Mesenteric fat pad (tissue), 1 donor: ENCODE results near the gene TRAF7. TPM values are rescaled to one million over a fixed set of nuclear protein-coding genes. Genes with fewer than 3 reads are reported as not detected.

Experiments used
- DNase-seq: peaks from one replicate; pipeline ENCODE4 v3.0.0-alpha.2; 2020; ENCODE audit warnings: low spot score
- total RNA-seq: library from RNA; stranded (reverse); fragmentation: NEBNext Ultra II Directional; extraction: Animal tissue kit (Norgen Biotek cat#: 25700); gene quantifications from one replicate; pipeline ENCODE4 v1.2.1, GENCODE V29; 2021
- donor health status: DM: yes; HTN: yes; CAD: no.

The TRAF7 gene
- total RNA-seq, 1 donor from 2014 or later = 63.5 TPM

DNA sequence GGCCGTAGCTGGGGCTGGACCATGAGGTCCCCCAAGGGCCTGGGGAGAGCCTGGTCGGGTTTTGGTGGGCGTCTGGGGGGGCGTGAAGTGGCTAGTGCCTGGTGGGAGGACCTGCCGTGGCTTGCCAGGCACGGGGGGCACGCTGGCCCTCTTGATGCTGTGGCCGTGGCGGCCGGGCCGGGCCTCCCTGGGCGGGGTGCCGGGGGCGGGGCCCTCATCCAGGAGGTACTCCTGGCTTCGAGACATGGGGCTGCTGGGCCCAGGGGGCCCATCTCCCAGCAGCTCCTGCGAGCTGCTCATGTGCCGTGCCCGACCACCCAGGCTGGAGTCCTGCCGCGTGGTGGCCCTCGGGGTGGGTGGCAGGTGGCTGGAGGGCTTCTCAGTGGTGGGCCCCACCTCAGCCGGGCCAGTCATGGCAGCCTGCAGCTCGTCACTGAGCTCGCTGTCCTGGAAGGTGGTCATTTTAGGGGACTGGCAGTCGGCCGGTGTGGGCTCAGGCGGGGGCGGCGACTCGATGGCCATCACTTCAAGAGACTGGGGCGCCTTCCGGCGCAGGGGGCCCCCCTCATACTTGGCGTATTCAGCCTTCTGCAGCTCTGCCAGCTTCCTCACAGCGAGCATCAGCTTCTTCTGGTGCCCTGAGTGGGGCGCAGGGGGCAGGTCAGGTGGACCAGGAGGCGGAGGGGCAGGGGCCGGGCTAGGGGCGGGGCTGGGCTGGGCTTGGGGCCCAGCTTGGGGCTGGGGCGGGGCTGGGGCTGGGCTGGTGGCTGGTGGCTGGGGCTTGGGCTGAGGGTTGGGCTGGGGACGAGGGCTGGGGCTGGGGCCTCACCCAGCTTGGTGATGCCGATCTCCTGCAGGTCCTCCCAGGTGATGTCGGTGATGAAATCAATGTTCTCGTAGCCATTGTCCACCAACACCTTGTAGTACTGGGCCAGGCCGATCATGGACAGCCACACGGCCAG is 25.7 kb downstream of the TRAF7 start:
- DNase-seq = no peak

GRCh38 chr16:2181952-2182351 is 26.4 kb downstream of the TRAF7 start:
- DNase-seq = no peak

GRCh38 chr16:2183671-2184070 is 28.1 kb downstream of the TRAF7 start:
- no peak for DNase-seq

DNA sequence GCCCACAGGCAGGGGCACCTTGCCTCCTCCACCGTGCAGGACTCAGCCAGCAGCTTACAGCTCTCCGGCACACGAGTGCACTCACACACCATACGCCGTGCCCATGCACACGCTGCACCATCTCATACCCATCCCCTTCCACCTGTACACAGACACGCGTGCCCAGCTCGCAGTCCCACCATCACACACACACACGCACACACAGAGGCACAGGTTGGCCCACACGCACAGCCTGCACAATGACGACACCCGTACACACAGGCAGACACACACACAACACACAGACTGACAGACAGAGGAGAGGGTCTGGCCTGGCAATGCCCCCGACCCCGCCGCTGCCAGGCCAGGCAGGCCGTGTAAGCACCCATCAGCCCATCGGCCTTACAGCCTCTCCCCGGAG is 28.8 kb downstream of the TRAF7 start:
- no peak for DNase-seq

DNA sequence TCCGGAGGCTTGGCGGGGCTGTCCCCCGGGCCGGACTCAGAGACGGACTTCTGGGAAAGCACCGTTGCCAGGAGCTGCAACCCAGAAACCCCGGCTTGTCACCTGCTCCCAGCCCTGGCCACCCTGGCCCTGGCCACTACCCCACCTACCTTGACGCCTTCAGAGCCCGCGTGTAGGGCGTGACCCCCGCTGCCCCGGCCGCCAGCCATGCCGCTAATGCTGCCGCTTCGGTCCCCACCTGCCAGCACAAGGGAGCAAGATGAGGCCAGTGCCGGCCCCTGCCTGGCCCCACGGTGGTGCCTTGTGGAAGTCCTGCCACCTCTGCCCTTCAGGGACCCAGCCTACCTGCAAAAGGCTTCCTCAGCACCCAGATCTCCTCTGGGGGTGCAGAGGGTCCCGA is 29.4 kb downstream of the TRAF7 start:
- DNase-seq = no peak

DNA sequence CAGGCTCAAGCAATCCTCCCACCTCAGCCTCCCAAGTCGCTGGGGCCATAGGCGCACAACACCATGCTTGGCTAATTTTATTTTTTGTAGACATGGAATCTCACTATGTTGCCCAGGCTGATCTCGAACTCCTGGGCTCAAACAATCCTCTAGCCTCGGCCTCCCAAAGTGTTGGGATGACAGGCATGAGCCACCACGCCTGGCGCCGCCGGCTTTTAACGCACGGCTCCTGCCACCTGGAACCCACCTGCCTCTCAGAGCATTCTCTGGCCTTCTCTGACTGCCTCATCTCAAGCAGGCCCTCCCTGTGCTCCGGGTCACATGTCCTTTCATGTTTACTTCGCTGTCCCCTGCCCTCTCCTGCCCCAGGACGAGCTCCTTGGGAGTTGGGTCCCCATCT is 30.5 kb downstream of the TRAF7 start:
- DNase-seq = no peak

GRCh38 chr16:2186505-2186904 is 30.9 kb downstream of the TRAF7 start:
- DNase-seq = no peak

DNA sequence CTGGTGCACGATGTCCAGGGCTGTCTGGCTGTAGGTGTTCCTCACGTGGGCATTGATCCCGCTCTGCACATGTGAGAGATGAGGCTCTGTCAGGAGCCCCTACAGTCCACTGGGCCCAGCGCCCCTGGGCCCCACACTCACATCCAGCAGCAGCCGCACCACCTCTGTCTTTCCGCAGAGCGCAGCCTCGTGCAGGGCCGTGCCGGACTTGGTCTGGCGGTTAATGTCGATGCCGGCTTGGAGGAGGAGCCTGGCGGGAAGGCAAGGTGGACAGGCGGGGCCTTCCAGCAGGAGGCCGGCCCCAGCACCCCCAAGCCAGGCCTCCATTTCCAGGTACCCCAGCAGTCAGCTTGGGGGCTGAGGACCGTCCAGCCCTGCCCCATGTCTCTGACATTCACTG is 31.6 kb downstream of the TRAF7 start:
- DNase-seq = no peak

DNA sequence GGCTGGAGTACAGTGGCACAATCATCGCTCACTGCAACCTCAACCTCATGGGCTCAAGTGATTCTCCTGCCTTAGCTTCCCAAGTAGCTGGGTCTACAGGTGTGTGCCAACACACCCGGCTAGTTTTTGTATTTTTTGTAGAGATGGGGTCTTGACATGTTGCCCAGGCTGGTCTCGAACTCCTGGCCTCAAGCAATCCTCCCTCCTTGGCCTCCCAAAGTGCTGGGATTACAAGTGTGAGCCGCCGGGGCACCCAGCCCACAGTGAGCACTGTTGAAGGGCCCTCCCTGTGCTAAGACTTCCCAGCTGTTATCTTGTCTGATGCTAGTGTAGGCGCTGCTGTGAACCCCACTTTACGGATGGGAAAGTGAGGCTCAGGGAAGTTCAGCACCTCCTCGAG is 32.8 kb downstream of the TRAF7 start:
- DNase-seq = no peak

GRCh38 chr16:2189252-2189893 is 33.8 kb downstream of the TRAF7 start:
- DNase-seq = no peak

- DNase-seq = no peak
Measured at GRCh38 chr16:2190002-2190658, 34.5 kb downstream of the TRAF7 start.

- no peak for DNase-seq
Measured at GRCh38 chr16:2190659-2191445, 35.3 kb downstream of the TRAF7 start.

DNA sequence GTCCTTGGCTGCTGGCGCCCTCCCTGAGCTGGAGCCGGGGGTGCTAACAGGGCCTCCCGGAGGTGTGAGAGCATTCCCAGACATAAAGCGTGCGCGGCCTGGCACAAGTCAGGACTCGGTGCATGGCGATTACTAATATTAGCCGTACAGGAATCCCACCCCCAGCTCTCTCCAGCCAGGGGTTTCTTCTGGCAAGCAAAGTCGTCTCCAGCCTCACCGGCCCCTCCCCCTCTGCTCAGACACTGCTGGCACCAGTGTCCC is 35.8 kb downstream of the TRAF7 start:
- DNase-seq = no peak

- DNase-seq = no peak
Measured at GRCh38 chr16:2194166-2194834, 38.7 kb downstream of the TRAF7 start.

- no peak for DNase-seq
Measured at GRCh38 chr16:2194852-2195321, 39.3 kb downstream of the TRAF7 start.

DNA sequence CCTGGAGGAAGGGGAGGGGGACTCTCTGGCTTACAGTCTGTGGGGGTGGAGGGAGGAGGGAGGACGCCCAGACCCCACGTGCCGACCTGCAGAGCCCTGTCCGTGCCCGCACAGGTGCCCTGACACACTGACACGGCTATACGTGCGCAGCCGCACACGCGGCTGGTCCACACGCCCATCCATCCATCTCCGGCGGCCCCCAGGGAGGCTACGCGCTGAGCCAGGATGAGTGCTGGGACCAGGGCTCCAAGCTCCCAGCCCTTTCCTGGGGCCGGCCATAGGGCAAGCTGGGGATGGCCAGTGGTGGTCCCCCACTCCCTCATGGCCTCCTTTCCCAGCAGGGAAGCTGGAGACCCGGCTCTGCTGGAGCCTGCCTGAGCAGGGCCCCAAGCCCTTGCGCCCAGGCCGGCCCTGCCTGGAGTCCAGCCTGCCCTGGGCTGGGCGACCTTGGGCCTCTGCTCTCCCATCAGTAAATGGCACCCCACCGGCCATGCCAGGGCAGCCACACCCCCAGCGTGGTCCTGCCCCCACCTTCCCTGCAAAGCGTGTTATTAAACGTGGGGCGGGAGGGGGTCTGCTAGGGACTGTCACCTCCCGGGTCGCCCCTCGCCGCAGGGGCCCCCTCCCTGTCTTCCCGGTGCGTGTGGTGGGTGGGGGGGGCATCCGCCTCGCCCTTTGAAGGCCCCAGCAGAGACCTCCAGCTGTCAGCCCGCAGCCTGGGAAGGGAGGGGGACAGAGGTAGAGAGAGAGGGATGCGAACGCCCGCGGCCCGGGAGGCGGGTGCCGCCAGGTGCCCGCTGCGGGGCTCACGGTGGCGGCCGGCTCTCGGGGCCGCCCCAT is 40.0 kb downstream of the TRAF7 start:
- no peak for DNase-seq

DNA sequence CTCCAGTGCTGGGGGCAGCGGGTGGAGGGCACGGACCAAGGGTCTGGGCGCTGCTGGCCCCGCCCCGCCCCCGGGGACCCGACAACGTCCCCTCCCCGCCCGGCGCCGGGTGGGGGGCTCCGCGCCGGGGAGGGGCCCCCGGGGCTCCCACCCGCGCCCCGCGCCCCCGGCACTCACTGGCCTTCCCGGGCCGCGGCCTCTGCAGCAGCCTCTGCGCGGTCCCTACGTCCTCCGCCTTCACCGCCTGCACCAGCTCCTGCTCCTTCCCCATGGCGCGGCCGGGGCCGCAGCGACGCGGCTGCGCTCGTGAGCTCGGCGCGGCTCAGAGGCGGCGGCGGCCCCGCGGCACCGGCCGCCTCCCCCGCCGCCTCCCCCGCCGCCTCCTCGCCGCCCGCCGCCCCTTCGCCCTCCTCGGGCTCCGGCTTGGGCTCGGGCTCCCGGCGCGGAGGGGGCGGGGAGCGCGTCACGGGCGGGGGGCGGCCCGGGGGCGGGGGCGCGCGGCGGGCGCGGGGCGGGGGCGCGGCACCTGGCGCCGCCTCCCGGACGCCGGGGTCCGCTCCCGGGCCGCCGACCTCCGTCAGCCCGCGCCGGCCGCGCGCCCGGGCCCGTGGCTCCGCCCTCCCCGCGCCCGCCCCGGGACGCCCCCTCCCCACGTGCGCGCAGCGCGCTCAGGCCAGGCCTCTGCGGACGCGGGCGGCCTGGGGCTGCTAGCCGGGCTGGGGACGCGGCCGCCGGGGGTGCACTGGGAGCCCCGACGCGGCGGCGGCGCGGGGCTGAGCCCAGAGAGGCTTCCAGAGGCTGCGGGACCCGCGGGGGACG is 40.8 kb downstream of the TRAF7 start, which contains the start of gene CASKIN1:
Gene CASKIN1 (minus strand): TSS at position 444 of the 819 bp plus-strand sequence. CDS start 173 bp downstream, at position 271.
- DNase-seq = no peak

GRCh38 chr16:2196981-2197511 is 41.5 kb downstream of the TRAF7 start:
- DNase-seq = no peak

- no peak for DNase-seq
Measured at GRCh38 chr16:2197765-2198164, 42.2 kb downstream of the TRAF7 start.
